Mucosa of descending colon (tissue), 3 donors: ENCODE measurements around the gene WDR74. TPM values are rescaled to one million over a fixed set of nuclear protein-coding genes. Genes with fewer than 3 reads are reported as not detected.

Source experiments
- ATAC-seq: fragments of 200-7000 bp; cut with Tn5 transposase; one replicate; pipeline ENCODE4 v1.9.1; 2020; ENCODE audit warnings: mild to moderate bottlenecking, moderate library complexity
- DNase-seq, 3 donors: peaks; one replicate each; pipeline ENCODE4 v3.0.0-alpha.2; 2020
- H3K36me3 ChIP-seq: fragments of 200-600 bp; one replicate; pipeline ENCODE4 v1.8.0; 2021; ENCODE audit warnings: low read depth, mild to moderate bottlenecking
- H3K4me1 ChIP-seq: fragments of 200-600 bp; one replicate; pipeline ENCODE4 v1.8.0; 2021; ENCODE audit warnings: low read depth, mild to moderate bottlenecking
- H3K4me3 ChIP-seq: fragments of 200-600 bp; one replicate; pipeline ENCODE4 v1.8.0; 2021; ENCODE audit warnings: mild to moderate bottlenecking
- H3K9me3 ChIP-seq: fragments of 200-600 bp; one replicate; pipeline ENCODE4 v1.8.0; 2021; ENCODE audit warnings: mild to moderate bottlenecking
- CTCF ChIP-seq: fragments of 200-600 bp; IDR thresholded peaks from one replicate; pipeline ENCODE4 v1.8.0; 2022; ENCODE audit warnings: antibody characterized with exemption, mild to moderate bottlenecking
- intact Hi-C, 2 donors: fragments of 100-400 bp; cut with DNase I in 1 of 2; cut with micrococcal nuclease in 1 of 2; formaldehyde crosslinking; loops; one replicate each; pipeline versions ENCODE4 v1.11.0 to v1.11.1; 2022; cut with DNase I, micrococcal nuclease
- total RNA-seq, 3 donors: library from RNA; stranded (reverse); fragmentation: NEBNext Ultra II Directional in 2 of 3; extraction: Animal tissue kit (Norgen Biotek cat#: 25700) in 2 of 3; gene quantifications; one replicate each; pipeline versions ENCODE4 v1.2.1 to v1.2.4, GENCODE V29; 2021 to 2023
- donor health status: DM: no; HTN: no; CAD: no; lungs with moderate emphysema.
- donor health status: DM: no; HTN: no; CAD: no.
- donor health status: DM: no; HTN: yes; CAD: no.

WDR74 gene
- total RNA-seq, 3 donors from 2014 or later: 35.0 to 42.4 (median 38.8) TPM

DNA sequence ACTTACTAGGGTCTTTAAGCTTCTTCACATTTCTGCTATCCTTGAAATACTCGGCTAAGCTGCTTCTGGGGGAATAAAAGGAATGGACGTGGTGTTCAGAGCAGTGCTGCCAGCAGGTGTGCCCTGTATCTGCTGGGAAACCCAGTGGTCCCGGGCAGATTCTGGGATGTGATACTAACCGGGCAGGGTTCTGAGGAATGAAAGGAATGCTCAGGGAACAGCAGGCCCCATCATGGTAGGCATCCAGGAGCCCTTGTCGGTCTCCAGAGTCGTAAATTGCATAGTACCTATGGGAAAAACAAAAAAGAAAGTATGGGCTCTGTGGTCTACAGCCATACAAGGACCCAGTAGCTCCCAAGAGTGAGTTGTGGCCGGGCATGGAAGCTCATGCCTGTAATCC, 43.1 kb downstream of the WDR74 start:
- H3K4me3 ChIP-seq: no peak overlapping the region
- H3K36me3 ChIP-seq: peaks cover 3% of the 10 kb centered on the region
- H3K9me3 ChIP-seq: no peaks in the 10 kb centered on the region
- DNase-seq (peak in 1 of 3 donors; percentile 6), ATAC-seq (no peak)
- TF ChIP-seq CTCF: no peak
- peaks cover 6% of the 10 kb centered on the region for H3K4me1 ChIP-seq
- intact Hi-C loops: no loop called here

GRCh38 chr11:62794201-62794775, 45.1 kb downstream of the WDR74 start:
- ATAC-seq (no peak), DNase-seq (peak in 1 of 3 donors; percentile 24)
- intact Hi-C loops: loop anchor here in 1 of 2 donors (5.0 kb wide), 1 partner anchor 68 kb away; no protein-coding TSS in a partner anchor
- H3K4me1 ChIP-seq: peaks cover 15% of the 10 kb centered on the region
- peaks cover 3% of the 10 kb centered on the region for H3K36me3 ChIP-seq
- H3K9me3 ChIP-seq: no peaks in the 10 kb centered on the region
- no peak for TF ChIP-seq CTCF
- no peak overlapping the region for H3K4me3 ChIP-seq

- DNase-seq (peak; percentile 24 to 57 (median 54)), ATAC-seq (no peak)
- Histone ChIP-seq H3K36me3 (peaks cover 3% of the 10 kb centered on the region), H3K4me3 (peak overlapping the region; percentile 82), H3K9me3 (no peaks in the 10 kb centered on the region), H3K4me1 (peaks cover 29% of the 10 kb centered on the region)
- TF ChIP-seq CTCF: no peak
- intact Hi-C loops: loop anchor here in 1 of 2 donors (5.0 kb wide), 1 partner anchor 70 kb away; no protein-coding TSS in a partner anchor
Measured at GRCh38 chr11:62792202-62792575, 47.2 kb downstream of the WDR74 start.

DNA sequence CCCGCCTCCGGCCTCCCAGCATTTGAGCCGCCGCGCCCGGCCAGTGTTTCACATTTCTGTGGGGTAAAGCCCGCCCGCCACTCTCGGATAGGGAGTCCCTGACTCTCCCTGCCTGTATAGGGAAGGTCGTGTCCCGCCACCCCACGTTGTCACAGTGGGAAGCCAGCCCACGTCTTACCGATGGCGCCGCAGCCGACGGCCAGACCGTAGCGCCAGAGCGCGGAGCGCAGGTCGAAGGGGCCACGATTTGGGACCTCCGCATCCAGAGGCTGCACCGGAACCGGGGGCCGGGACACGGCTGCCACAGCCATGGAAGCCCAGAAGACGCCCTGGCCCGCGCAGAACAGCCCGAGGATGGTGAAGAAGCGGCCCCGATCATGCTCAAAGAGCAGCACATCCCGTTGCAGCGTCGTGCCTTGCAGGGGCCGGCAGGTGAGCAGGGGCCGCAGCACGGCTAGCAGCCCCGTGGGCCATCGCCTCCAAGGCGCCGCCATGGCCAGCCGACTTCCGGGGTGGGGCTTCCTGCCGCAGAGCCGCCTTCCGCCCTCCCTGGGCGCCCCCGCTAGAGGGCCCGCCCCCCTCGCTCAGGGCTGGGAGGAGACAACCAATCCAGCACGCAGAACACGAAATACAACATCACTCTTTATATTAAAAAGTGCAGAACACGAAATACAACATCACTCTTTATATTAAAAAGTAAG, 47.7 kb downstream of the WDR74 start, which contains the start of gene TMEM223:
TMEM223 (minus strand) TSS at position 506 of the 701 bp plus-strand sequence; CDS start at position 494, 12 bp downstream.
- H3K4me3 ChIP-seq: peak within 1 kb of the TSS; percentile 82
- peaks cover 29% of the 10 kb centered on the region for H3K4me1 ChIP-seq
- no peak for TF ChIP-seq CTCF
- ATAC-seq (peak; percentile 84), DNase-seq (peak; percentile 93 to 94 (median 93))
- peaks cover 3% of the 10 kb centered on the region for H3K36me3 ChIP-seq
- intact Hi-C loops: loop anchor here in 1 of 2 donors (5.0 kb wide), 1 partner anchor 71 kb away; no protein-coding TSS in a partner anchor
- no peaks in the 10 kb centered on the region for H3K9me3 ChIP-seq

DNA sequence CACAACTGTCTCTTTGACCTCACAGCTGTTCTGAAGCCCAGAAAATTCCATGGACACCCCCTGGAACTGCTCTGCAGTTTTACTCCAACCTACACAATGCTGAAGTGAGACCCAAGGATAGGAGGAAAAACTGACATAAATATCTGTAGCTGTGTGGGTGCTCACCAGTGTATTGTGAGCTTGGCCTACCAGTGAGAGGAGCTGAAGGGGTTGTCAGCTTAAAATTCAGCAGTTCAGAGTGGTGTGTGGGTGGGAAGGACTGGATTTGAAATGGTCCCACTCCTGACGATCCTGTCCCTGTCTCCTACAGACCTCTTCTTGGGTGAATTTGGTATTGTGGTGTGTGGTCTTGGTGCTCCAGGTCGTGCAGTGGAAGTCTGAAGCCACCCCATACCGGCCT, 49.8 kb downstream of the WDR74 start:
- Histone ChIP-seq H3K36me3 (peaks cover 3% of the 10 kb centered on the region), H3K4me3 (no peak overlapping the region), H3K9me3 (no peaks in the 10 kb centered on the region), H3K4me1 (peaks cover 38% of the 10 kb centered on the region)
- intact Hi-C loops: no loop called here
- no peak for ATAC-seq
- no peak for DNase-seq
- TF ChIP-seq CTCF: no peak
